ENCODE data around the gene CHRNA10.

GRCh38 chr11:3642071-3642951, 28.9 kb downstream of the CHRNA10 start:
- TF ChIP-seq CTCF (conservative IDR thresholded peaks at IDR 0.05 in 1 of 2, IDR thresholded peaks at IDR 0.05 in 1 of 2; ENCODE audit: extremely low read depth in 1 of 2, insufficient read depth in 1 of 2, low read depth in 1 of 2, low read length in 2 of 2): no peak
- no peak for TF ChIP-seq EZH2 (IDR thresholded peaks at IDR 0.05; ENCODE audit: borderline replicate concordance, low read length)

Data from mammary epithelial cell (primary cell).